Neural progenitor cell (in vitro differentiated cells): ENCODE data around the gene CCDC81.

Source experiments
- EZH2 ChIP-seq: fragments of 200-600 bp; sonication (generic); IDR thresholded peaks from 2 replicates; pipeline ENCODE4 v1.6.1; 2017; ENCODE audit warnings: antibody characterized with exemption, mild to moderate bottlenecking, moderate library complexity
- TF ChIP-seq, protein P1 (sequence below): fragments of 200-600 bp; sonication (generic); IDR thresholded peaks from 2 replicates; pipeline ENCODE4 v1.5.1; 2017; ENCODE audit warnings: antibody characterized with exemption, mild to moderate bottlenecking

DNA sequence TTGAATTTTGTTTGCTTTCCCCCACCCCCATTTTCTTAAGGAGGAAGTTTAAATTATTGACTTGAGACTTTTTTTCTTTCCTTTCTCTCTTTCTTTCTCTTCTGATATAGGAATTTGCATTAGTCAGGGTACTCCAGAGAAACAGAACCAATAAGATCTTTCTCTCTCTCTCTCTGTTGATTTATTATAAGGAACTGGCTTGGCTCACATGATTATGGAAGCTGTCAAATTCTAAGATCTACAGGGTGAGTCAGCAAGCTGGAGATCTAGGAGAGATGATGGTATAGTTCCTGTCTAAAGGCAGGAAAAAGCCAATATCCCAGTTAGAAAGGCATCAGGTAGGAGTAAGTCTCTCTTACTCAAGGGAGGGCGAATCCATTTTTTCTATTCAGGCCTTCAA is 64.0 kb downstream of the CCDC81 start:
- TF ChIP-seq, protein P1, sequence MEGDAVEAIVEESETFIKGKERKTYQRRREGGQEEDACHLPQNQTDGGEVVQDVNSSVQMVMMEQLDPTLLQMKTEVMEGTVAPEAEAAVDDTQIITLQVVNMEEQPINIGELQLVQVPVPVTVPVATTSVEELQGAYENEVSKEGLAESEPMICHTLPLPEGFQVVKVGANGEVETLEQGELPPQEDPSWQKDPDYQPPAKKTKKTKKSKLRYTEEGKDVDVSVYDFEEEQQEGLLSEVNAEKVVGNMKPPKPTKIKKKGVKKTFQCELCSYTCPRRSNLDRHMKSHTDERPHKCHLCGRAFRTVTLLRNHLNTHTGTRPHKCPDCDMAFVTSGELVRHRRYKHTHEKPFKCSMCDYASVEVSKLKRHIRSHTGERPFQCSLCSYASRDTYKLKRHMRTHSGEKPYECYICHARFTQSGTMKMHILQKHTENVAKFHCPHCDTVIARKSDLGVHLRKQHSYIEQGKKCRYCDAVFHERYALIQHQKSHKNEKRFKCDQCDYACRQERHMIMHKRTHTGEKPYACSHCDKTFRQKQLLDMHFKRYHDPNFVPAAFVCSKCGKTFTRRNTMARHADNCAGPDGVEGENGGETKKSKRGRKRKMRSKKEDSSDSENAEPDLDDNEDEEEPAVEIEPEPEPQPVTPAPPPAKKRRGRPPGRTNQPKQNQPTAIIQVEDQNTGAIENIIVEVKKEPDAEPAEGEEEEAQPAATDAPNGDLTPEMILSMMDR = no peak
- TF ChIP-seq EZH2 = no peak
